A172 (cell line): ENCODE measurements around the gene VSNL1. TPM values are rescaled to one million over a fixed set of nuclear protein-coding genes. Genes with fewer than 3 reads are reported as not detected.

Experiments
- DNase-seq: peaks from one replicate; pipeline ENCODE4 v3.0.0-alpha.2; 2015; ENCODE audit warnings: low spot score
- total RNA-seq: library from RNA; depleted of rRNA; stranded (reverse); fragments of >200 nt; shearing (Covaris generic); gene quantifications from 2 replicates; pipeline ENCODE4 v1.2.3, GENCODE V29; 2014

Gene VSNL1
- total RNA-seq, 1 experiment from 2014 or later, result not detected

GRCh38 chr2:17644997-17645720 is 104.7 kb downstream of the VSNL1 start:
- peak; percentile 14 for DNase-seq

- peak; percentile 77 for DNase-seq
These were observed 105.6 kb downstream of the VSNL1 start for GRCh38 chr2:17646081-17646554.

- DNase-seq, result no peak
These were observed 106.6 kb downstream of the VSNL1 start for GRCh38 chr2:17646838-17647701.

GRCh38 chr2:17648581-17648980 is 108.1 kb downstream of the VSNL1 start:
- DNase-seq, result no peak

- no peak for DNase-seq
These were observed 108.5 kb downstream of the VSNL1 start for GRCh38 chr2:17649026-17649425.

- no peak for DNase-seq
These were observed 112.3 kb downstream of the VSNL1 start for GRCh38 chr2:17652681-17653394.

GRCh38 chr2:17657759-17658158 is 117.3 kb downstream of the VSNL1 start:
- DNase-seq, result no peak

- peak; percentile 7 for DNase-seq
These were observed 117.9 kb downstream of the VSNL1 start for GRCh38 chr2:17658251-17658843.

- DNase-seq, result no peak
These were observed 119.7 kb downstream of the VSNL1 start for GRCh38 chr2:17660219-17660618.

GRCh38 chr2:17661460-17661859 is 121.0 kb downstream of the VSNL1 start:
- DNase-seq, result no peak

- no peak for DNase-seq
These were observed 122.2 kb downstream of the VSNL1 start for GRCh38 chr2:17662723-17663122.

GRCh38 chr2:17664534-17664933 is 124.0 kb downstream of the VSNL1 start:
- no peak for DNase-seq

GRCh38 chr2:17667898-17668297 is 127.4 kb downstream of the VSNL1 start:
- no peak for DNase-seq

GRCh38 chr2:17672583-17673317 is 132.3 kb downstream of the VSNL1 start:
- DNase-seq, result peak; percentile 60

- DNase-seq, result no peak
These were observed 134.3 kb downstream of the VSNL1 start for GRCh38 chr2:17674817-17675216.

- DNase-seq, result no peak
These were observed 139.6 kb downstream of the VSNL1 start for GRCh38 chr2:17680119-17680518.

GRCh38 chr2:17682098-17682857 is 141.8 kb downstream of the VSNL1 start:
- no peak for DNase-seq

- no peak for DNase-seq
These were observed 143.5 kb downstream of the VSNL1 start for GRCh38 chr2:17683981-17684380.

GRCh38 chr2:17688600-17688999 is 148.1 kb downstream of the VSNL1 start:
- no peak for DNase-seq

GRCh38 chr2:17689010-17689409 is 148.5 kb downstream of the VSNL1 start:
- no peak for DNase-seq
